ENCODE results near the gene EEF2.
A peak's percentile ranks its signal among the peaks of the same experiment; 100 is the strongest.

EEF2 gene

DNA sequence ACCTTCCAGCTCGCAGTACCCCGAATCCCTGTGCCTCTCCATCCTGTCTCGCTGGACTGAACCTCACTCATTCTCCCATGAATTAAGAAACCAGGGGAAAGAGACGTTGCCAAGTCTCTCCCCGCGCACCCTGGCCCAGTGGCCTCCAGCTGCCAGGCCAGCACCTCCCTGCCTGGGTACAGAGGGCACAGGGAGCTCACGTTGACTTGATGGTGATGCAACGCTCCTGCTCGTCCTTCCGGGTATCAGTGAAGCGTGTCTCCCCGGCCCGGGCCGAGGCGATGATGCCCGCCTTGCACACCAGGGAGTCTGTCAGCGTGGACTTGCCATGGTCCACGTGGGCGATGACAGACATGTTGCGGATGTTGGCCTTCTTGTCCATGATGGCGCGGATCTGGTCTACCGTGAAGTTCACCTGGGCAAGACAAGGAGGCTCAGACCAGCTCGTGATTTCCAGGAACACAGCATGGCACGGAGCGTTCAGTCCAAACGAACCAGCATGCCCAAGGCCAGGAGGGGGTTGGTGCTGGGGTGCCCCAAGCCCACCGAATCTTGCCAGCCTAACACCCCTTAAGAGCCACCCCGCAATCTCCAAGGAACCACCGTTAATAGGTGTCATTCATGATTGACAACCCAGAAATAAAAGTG, 1.2 kb downstream of the EEF2 start:
- TF ChIP-seq, protein P1, sequence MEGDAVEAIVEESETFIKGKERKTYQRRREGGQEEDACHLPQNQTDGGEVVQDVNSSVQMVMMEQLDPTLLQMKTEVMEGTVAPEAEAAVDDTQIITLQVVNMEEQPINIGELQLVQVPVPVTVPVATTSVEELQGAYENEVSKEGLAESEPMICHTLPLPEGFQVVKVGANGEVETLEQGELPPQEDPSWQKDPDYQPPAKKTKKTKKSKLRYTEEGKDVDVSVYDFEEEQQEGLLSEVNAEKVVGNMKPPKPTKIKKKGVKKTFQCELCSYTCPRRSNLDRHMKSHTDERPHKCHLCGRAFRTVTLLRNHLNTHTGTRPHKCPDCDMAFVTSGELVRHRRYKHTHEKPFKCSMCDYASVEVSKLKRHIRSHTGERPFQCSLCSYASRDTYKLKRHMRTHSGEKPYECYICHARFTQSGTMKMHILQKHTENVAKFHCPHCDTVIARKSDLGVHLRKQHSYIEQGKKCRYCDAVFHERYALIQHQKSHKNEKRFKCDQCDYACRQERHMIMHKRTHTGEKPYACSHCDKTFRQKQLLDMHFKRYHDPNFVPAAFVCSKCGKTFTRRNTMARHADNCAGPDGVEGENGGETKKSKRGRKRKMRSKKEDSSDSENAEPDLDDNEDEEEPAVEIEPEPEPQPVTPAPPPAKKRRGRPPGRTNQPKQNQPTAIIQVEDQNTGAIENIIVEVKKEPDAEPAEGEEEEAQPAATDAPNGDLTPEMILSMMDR (IDR thresholded peaks at IDR 0.05; ENCODE audit: poor library complexity, severe bottlenecking) = no peak
- DNase-seq (ENCODE audit: low spot score) (no peak), ATAC-seq (ENCODE audit: low read depth) (no peak)
- H3K9me3 ChIP-seq (ENCODE audit: severe bottlenecking) = no peaks in the 10 kb centered on the region
- H3K4me3 ChIP-seq (ENCODE audit: severe bottlenecking) = peak overlapping the region; percentile 99
- H3K27me3 ChIP-seq (ENCODE audit: insufficient read depth, poor library complexity, severe bottlenecking) = no peaks in the 10 kb centered on the region
- peaks cover 60% of the 10 kb centered on the region for H3K36me3 ChIP-seq (ENCODE audit: low read depth)
- H3K27ac ChIP-seq (ENCODE audit: poor library complexity, severe bottlenecking) = peak overlapping the region; percentile 86
- H3K4me1 ChIP-seq (ENCODE audit: insufficient read depth, poor library complexity, severe bottlenecking) = peaks cover 9% of the 10 kb centered on the region

DNA sequence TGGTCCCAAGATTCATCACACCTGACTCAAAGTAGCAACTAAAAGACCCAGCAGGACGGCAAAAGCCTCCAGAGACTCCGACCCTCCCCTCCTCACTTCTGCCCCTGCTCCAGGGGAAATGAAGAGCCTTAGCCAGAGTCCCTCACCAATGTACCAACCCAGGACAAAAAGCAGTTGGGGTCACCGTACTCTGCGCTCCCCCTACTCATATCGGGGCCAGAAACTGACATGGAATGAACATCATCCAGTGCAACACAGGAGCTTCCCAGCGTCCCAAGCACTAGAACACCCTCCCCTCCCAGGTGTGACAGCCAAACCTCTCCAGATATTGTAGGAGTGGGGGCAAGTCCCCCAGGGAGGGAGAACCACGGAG, 1.7 kb downstream of the EEF2 start:
- peaks cover 66% of the 10 kb centered on the region for H3K36me3 ChIP-seq (ENCODE audit: low read depth)
- peaks cover 9% of the 10 kb centered on the region for H3K4me1 ChIP-seq (ENCODE audit: insufficient read depth, poor library complexity, severe bottlenecking)
- TF ChIP-seq, protein P1 (IDR thresholded peaks at IDR 0.05; ENCODE audit: poor library complexity, severe bottlenecking) = no peak
- no peaks in the 10 kb centered on the region for H3K9me3 ChIP-seq (ENCODE audit: severe bottlenecking)
- ATAC-seq (ENCODE audit: low read depth) = no peak
- no peaks in the 10 kb centered on the region for H3K27me3 ChIP-seq (ENCODE audit: insufficient read depth, poor library complexity, severe bottlenecking)
- peak overlapping the region; percentile 86 for H3K27ac ChIP-seq (ENCODE audit: poor library complexity, severe bottlenecking)
- peak overlapping the region; percentile 99 for H3K4me3 ChIP-seq (ENCODE audit: severe bottlenecking)
- no peak for DNase-seq (ENCODE audit: low spot score)

- DNase-seq (ENCODE audit: low spot score) (peak; percentile 67), ATAC-seq (ENCODE audit: low read depth) (peak; percentile 62)
- TF ChIP-seq, protein P1 (IDR thresholded peaks at IDR 0.05; ENCODE audit: poor library complexity, severe bottlenecking) = no peak
- Histone ChIP-seq H3K27ac (ENCODE audit: poor library complexity, severe bottlenecking) (peak overlapping the region; percentile 86), H3K36me3 (ENCODE audit: low read depth) (peaks cover 72% of the 10 kb centered on the region), H3K9me3 (ENCODE audit: severe bottlenecking) (no peaks in the 10 kb centered on the region), H3K4me3 (ENCODE audit: severe bottlenecking) (peak overlapping the region; percentile 99), H3K27me3 (ENCODE audit: insufficient read depth, poor library complexity, severe bottlenecking) (no peaks in the 10 kb centered on the region), H3K4me1 (ENCODE audit: insufficient read depth, poor library complexity, severe bottlenecking) (peaks cover 9% of the 10 kb centered on the region)
Measured at GRCh38 chr19:3982701-3983541, 2.3 kb downstream of the EEF2 start.

- Histone ChIP-seq H3K4me3 (ENCODE audit: severe bottlenecking) (no peak overlapping the region), H3K36me3 (ENCODE audit: low read depth) (peaks cover 81% of the 10 kb centered on the region), H3K4me1 (ENCODE audit: insufficient read depth, poor library complexity, severe bottlenecking) (peaks cover 9% of the 10 kb centered on the region), H3K9me3 (ENCODE audit: severe bottlenecking) (no peaks in the 10 kb centered on the region), H3K27ac (ENCODE audit: poor library complexity, severe bottlenecking) (no peak overlapping the region), H3K27me3 (ENCODE audit: insufficient read depth, poor library complexity, severe bottlenecking) (no peaks in the 10 kb centered on the region)
- TF ChIP-seq, protein P1 (IDR thresholded peaks at IDR 0.05; ENCODE audit: poor library complexity, severe bottlenecking) = no peak
- DNase-seq (ENCODE audit: low spot score) (no peak), ATAC-seq (ENCODE audit: low read depth) (no peak)
Measured at GRCh38 chr19:3981736-3982681, 3.3 kb downstream of the EEF2 start.

Measured in RWPE2 (cell line).